Psoas muscle (tissue), 8 donors: ENCODE data around the gene PKD1L1. TPM values are rescaled to one million over a fixed set of nuclear protein-coding genes. Genes with fewer than 3 reads are reported as not detected.

Experiments
- ATAC-seq, 4 donors: fragments of 200-7000 bp; cut with Tn5 transposase; one replicate each; pipeline ENCODE4 v1.9.1; 2020; ENCODE audit warnings: moderate library complexity in 3 of 4, mild to moderate bottlenecking in 2 of 4
- DNase-seq, 2 donors: peaks; one replicate each; pipeline ENCODE4 v3.0.0-alpha.2; 2020
- H3K27ac ChIP-seq: fragments of 200-600 bp; one replicate; pipeline ENCODE4 v1.8.0; 2022
- H3K27me3 ChIP-seq, 3 donors: fragments of 200-600 bp in 1 of 3; one replicate each; pipeline versions ENCODE4 v1.6.1 to v1.8.0; 2013 to 2022; ENCODE audit warnings: low read length in 2 of 3, mild to moderate bottlenecking in 2 of 3, moderate library complexity in 1 of 3; ENCODE audit not compliant: insufficient read depth in 3 of 3
- H3K36me3 ChIP-seq, 2 donors: fragments of 200-600 bp in 1 of 2; one replicate each; pipeline versions ENCODE4 v1.6.1 to v1.8.0; 2013 to 2022; ENCODE audit warnings: low read depth in 1 of 2, mild to moderate bottlenecking in 1 of 2, moderate library complexity in 1 of 2; ENCODE audit not compliant: insufficient read depth in 1 of 2
- H3K4me1 ChIP-seq: fragments of 200-600 bp; one replicate; pipeline ENCODE4 v1.8.0; 2022
- H3K4me3 ChIP-seq: fragments of 200-600 bp; one replicate; pipeline ENCODE4 v1.8.0; 2022; ENCODE audit warnings: mild to moderate bottlenecking
- H3K9me3 ChIP-seq: fragments of 200-600 bp; one replicate; pipeline ENCODE4 v1.8.0; 2022
- CTCF ChIP-seq: fragments of 200-600 bp; IDR thresholded peaks from one replicate; pipeline ENCODE4 v1.8.0; 2022; ENCODE audit warnings: antibody characterized with exemption
- WGBS, 3 donors: extraction: QIAGEN DNeasy Blood & Tissue Kit; methylation state at CpG; one replicate each; pipeline versions ENCODE4 v1.1.6 to v1.1.7; 2013; 5-methylcytosine and 5-hydroxymethylcytosine counted together
- intact Hi-C, 2 donors: fragments of 100-400 bp; cut with DNase I; formaldehyde crosslinking; loops; one replicate each; pipeline versions ENCODE4 v1.11.0 to v1.14.2; 2022
- polyA plus RNA-seq, 3 donors: library from polyadenylated mRNA; stranded (reverse); fragments of 200-250 nt; gene quantifications; one replicate each; pipeline ENCODE4 v1.2.3, GENCODE V29; 2013
- total RNA-seq, 4 donors: library from RNA; stranded (reverse); fragmentation: NEBNext Ultra II Directional in 2 of 4; extraction: Animal tissue kit (Norgen Biotek cat#: 25700) in 2 of 4; gene quantifications; one replicate each; pipeline versions ENCODE4 v1.2.1 to v1.2.4, GENCODE V29; 2021 to 2023
- donor health status: healthy with polysubstance abuse.
- donor health status: DM: no; HTN: no; CAD: no; lungs with moderate emphysema.
- donor health status: Bipolar disorder and iron deficiency.
- donor health status: healthy.
- donor health status: DM: yes; HTN: yes; CAD: no.
- donor health status: DM: no; HTN: no; CAD: no.
- donor health status: DM: no; HTN: no; CAD: no.
- donor health status: DM: yes; HTN: yes; CAD: no.

PKD1L1 gene
- total and polyA plus RNA-seq, 7 donors = 0.56 to 1.4 (median 0.79) TPM

- H3K36me3 ChIP-seq = no peaks in the 10 kb centered on the region
- intact Hi-C loops = no loop called here
- H3K27me3 ChIP-seq = no peaks in the 10 kb centered on the region
- no peak overlapping the region for H3K4me3 ChIP-seq
- ATAC-seq (no peak), DNase-seq (no peak)
- H3K27ac ChIP-seq = no peak overlapping the region
- TF ChIP-seq CTCF = no peak
- no peaks in the 10 kb centered on the region for H3K4me1 ChIP-seq
- 68 to 79% (median 69%) methylated on average over 11 of the region's 11 CpGs for WGBS, 3 donors
- no peaks in the 10 kb centered on the region for H3K9me3 ChIP-seq
Observed at GRCh38 chr7:47901542-47901941, 46.7 kb downstream of the PKD1L1 start.

GRCh38 chr7:47897831-47898230 lies 50.4 kb downstream of the PKD1L1 start:
- no peak overlapping the region for H3K4me3 ChIP-seq
- no peaks in the 10 kb centered on the region for H3K4me1 ChIP-seq
- no peak for DNase-seq
- WGBS, 3 donors = 72 to 86% (median 79%) methylated on average over 4 of the region's 4 CpGs
- no peaks in the 10 kb centered on the region for H3K36me3 ChIP-seq
- no peak for TF ChIP-seq CTCF
- H3K27ac ChIP-seq = no peak overlapping the region
- no peak for ATAC-seq
- H3K9me3 ChIP-seq = no peaks in the 10 kb centered on the region
- intact Hi-C loops = no loop called here
- no peaks in the 10 kb centered on the region for H3K27me3 ChIP-seq

- DNase-seq (no peak), ATAC-seq (no peak)
- no peaks in the 10 kb centered on the region for H3K36me3 ChIP-seq
- no peaks in the 10 kb centered on the region for H3K4me1 ChIP-seq
- no peak overlapping the region for H3K27ac ChIP-seq
- H3K27me3 ChIP-seq = no peaks in the 10 kb centered on the region
- no peak for TF ChIP-seq CTCF
- intact Hi-C loops = no loop called here
- no peaks in the 10 kb centered on the region for H3K9me3 ChIP-seq
- no peak overlapping the region for H3K4me3 ChIP-seq
- 58 to 61% (median 61%) methylated on average over 9 of the region's 9 CpGs for WGBS, 3 donors
Observed at GRCh38 chr7:47896809-47897423, 51.4 kb downstream of the PKD1L1 start.

- no peak for TF ChIP-seq CTCF
- Histone ChIP-seq H3K27me3 (no peaks in the 10 kb centered on the region), H3K4me3 (no peak overlapping the region), H3K27ac (no peak overlapping the region), H3K36me3 (no peaks in the 10 kb centered on the region), H3K9me3 (no peaks in the 10 kb centered on the region), H3K4me1 (no peaks in the 10 kb centered on the region)
- intact Hi-C loops = no loop called here
- DNase-seq = no peak
- no peak for ATAC-seq
- WGBS, 3 donors = 85 to 93% (median 88%) methylated on average over 2 of the region's 2 CpGs
Observed at GRCh38 chr7:47895026-47895425, 53.2 kb downstream of the PKD1L1 start.
